Left kidney (tissue), 2 donors: Measurements from ENCODE around the gene SPOUT1. TPM values are rescaled to one million over a fixed set of nuclear protein-coding genes. Genes with fewer than 3 reads are reported as not detected.

Experiments
- DNase-seq: peaks from one replicate; pipeline ENCODE4 v3.0.0-alpha.2; 2013
- polyA plus RNA-seq: library from polyadenylated mRNA; unstranded; fragments of 120-200 nt; gene quantifications from one replicate; pipeline ENCODE4 v1.2.1, GENCODE V29; 2013; ENCODE audit not compliant: insufficient read length

Gene SPOUT1
- polyA plus RNA-seq, 1 donor = 35.3 TPM

GRCh38 chr9:128838338-128838737 lies 8.7 kb upstream of the SPOUT1 start:
- DNase-seq = no peak

GRCh38 chr9:128836509-128837145 lies 7.0 kb upstream of the SPOUT1 start:
- no peak for DNase-seq

GRCh38 chr9:128835246-128836210 lies 5.9 kb upstream of the SPOUT1 start:
- no peak for DNase-seq

GRCh38 chr9:128833696-128834095 lies 4.1 kb upstream of the SPOUT1 start:
- no peak for DNase-seq

- no peak for DNase-seq
These were observed 708 bp downstream of the SPOUT1 start for GRCh38 chr9:128828719-128829452.

- DNase-seq = no peak
These were observed 1.3 kb downstream of the SPOUT1 start for GRCh38 chr9:128828267-128828666.

GRCh38 chr9:128825923-128826700 lies 3.5 kb downstream of the SPOUT1 start:
- no peak for DNase-seq

- no peak for DNase-seq
These were observed 4.7 kb downstream of the SPOUT1 start for GRCh38 chr9:128824911-128825310.

- DNase-seq = no peak
These were observed 5.6 kb downstream of the SPOUT1 start for GRCh38 chr9:128823903-128824406.

- DNase-seq = no peak
These were observed 6.2 kb downstream of the SPOUT1 start for GRCh38 chr9:128823362-128823902.

- DNase-seq = no peak
These were observed 7.1 kb downstream of the SPOUT1 start for GRCh38 chr9:128822407-128823042.

- DNase-seq = no peak
These were observed 7.8 kb downstream of the SPOUT1 start for GRCh38 chr9:128821584-128822406.

- DNase-seq = no peak
These were observed 8.7 kb downstream of the SPOUT1 start for GRCh38 chr9:128820665-128821583.

- DNase-seq = no peak
These were observed 9.6 kb downstream of the SPOUT1 start for GRCh38 chr9:128819716-128820664.

GRCh38 chr9:128818839-128819715 lies 10.5 kb downstream of the SPOUT1 start:
- DNase-seq = no peak

GRCh38 chr9:128818099-128818838 lies 11.3 kb downstream of the SPOUT1 start, which contains the start of gene ENDOG:
TSS of gene ENDOG (plus strand) at chr9:128818500. CDS start at chr9:128818685, 185 bp downstream.
- peak; percentile 97 for DNase-seq
